ENCODE data around the gene CACNA2D3. TPM values are rescaled to one million over a fixed set of nuclear protein-coding genes. Genes with fewer than 3 reads are reported as not detected.

Gene CACNA2D3
- total RNA-seq, 1 donor from 2014 or later, result 3.6 TPM

GRCh38 chr3:54572197-54572895, 450.0 kb downstream of the CACNA2D3 start:
- Histone ChIP-seq H3K4me3 (no peak overlapping the region), H3K4me1 (no peaks in the 10 kb centered on the region), H3K36me3 (no peaks in the 10 kb centered on the region), H3K9me3 (no peaks in the 10 kb centered on the region), H3K27ac (no peak overlapping the region), H3K27me3 (ENCODE audit: low read depth) (no peaks in the 10 kb centered on the region)
- no peak for TF ChIP-seq CTCF (IDR thresholded peaks at IDR 0.05)
- DNase-seq (no peak), ATAC-seq (no peak)
- intact Hi-C loops (cut with DNase I), result no loop called here

DNA sequence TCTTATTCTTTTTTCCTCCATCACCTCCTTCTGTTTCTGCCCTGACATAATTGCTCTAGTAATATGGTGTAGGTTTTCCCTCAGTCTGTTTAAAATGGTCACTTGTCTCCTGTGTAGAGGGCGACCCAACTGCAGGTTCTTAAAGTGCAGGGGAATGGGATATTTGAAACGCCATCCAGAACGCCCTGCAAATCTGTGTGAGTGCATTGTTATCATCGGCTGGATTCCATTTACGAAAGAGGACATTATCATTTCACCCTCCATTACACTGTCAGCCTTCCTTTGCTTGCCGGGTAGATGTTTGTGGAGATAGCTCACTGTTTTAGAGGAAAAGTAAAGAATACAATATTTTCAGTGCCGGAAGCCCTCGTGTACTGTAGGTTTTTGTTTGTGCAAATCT, 451.5 kb downstream of the CACNA2D3 start:
- no peak overlapping the region for H3K4me3 ChIP-seq
- TF ChIP-seq CTCF (IDR thresholded peaks at IDR 0.05), result no peak
- H3K27me3 ChIP-seq (ENCODE audit: low read depth), result no peaks in the 10 kb centered on the region
- H3K27ac ChIP-seq, result no peak overlapping the region
- DNase-seq (no peak), ATAC-seq (no peak)
- H3K36me3 ChIP-seq, result no peaks in the 10 kb centered on the region
- intact Hi-C loops (cut with DNase I), result no loop called here
- no peaks in the 10 kb centered on the region for H3K4me1 ChIP-seq
- no peaks in the 10 kb centered on the region for H3K9me3 ChIP-seq

DNA sequence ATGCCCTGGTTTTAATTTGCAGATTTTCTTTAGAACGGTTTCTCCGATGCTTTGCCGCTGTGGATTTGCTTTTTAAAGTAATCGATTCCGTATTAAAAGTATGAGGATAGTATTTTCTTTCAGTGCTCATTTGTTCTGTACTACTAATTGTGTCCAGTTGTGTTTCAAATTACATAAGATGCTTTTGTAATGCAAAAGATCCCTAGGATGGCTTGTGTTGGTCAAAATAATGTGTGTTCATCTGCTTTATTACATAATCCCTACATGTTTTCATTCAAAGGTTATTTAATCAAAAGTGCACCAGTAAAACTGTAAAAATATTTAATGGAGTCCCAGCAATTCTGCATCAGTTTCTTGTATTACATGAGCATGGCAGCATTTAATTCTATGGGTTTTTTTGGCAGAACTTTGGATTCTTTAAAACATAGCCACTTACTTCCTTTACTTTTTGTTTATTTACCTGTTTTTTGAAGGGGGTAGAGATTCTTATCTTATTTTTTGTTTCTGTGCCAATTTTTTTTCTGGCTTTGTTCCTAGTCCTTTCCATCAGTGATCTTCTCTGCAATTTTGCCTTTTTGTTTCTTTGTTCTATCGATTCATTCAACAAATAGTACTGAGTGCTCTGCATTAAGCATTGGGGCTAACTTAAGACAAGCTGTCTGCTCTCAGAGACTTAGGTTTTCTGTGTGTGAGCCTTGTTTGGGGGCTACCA, 452.7 kb downstream of the CACNA2D3 start:
- Histone ChIP-seq H3K4me1 (no peaks in the 10 kb centered on the region), H3K36me3 (no peaks in the 10 kb centered on the region), H3K27ac (no peak overlapping the region), H3K4me3 (no peak overlapping the region), H3K9me3 (no peaks in the 10 kb centered on the region), H3K27me3 (ENCODE audit: low read depth) (no peaks in the 10 kb centered on the region)
- DNase-seq, result no peak
- intact Hi-C loops (cut with DNase I), result no loop called here
- no peak for TF ChIP-seq CTCF (IDR thresholded peaks at IDR 0.05)
- no peak for ATAC-seq

- H3K27me3 ChIP-seq (ENCODE audit: low read depth), result no peaks in the 10 kb centered on the region
- intact Hi-C loops (cut with DNase I), result no loop called here
- H3K9me3 ChIP-seq, result no peaks in the 10 kb centered on the region
- no peaks in the 10 kb centered on the region for H3K36me3 ChIP-seq
- no peaks in the 10 kb centered on the region for H3K4me1 ChIP-seq
- H3K4me3 ChIP-seq, result no peak overlapping the region
- TF ChIP-seq CTCF (IDR thresholded peaks at IDR 0.05), result no peak
- no peak for DNase-seq
- no peak overlapping the region for H3K27ac ChIP-seq
- ATAC-seq, result peak; percentile 32 to 57
These were observed 453.2 kb downstream of the CACNA2D3 start for GRCh38 chr3:54575618-54575960.

DNA sequence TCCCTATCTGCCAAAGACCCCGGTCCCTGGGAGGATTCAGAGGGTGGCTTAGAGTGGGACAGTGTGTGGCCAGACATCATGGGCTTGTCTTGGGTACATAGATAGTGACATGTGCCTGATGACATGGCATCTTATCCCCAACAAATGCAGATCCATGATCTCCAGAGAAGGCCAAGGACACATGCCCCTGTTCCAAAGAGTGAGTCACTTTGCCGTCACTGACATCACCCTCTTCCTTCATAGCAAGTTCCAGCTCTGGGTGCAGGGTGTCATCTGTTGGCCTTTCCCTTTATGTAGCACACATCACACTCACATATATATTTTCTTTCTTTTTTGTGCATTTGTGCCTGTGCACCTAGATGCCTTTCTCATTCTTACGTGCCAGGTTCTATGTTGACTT, 455.0 kb downstream of the CACNA2D3 start:
- Histone ChIP-seq H3K4me1 (no peaks in the 10 kb centered on the region), H3K36me3 (no peaks in the 10 kb centered on the region), H3K4me3 (no peak overlapping the region), H3K9me3 (no peaks in the 10 kb centered on the region), H3K27ac (no peak overlapping the region), H3K27me3 (ENCODE audit: low read depth) (no peaks in the 10 kb centered on the region)
- TF ChIP-seq CTCF (IDR thresholded peaks at IDR 0.05), result no peak
- intact Hi-C loops (cut with DNase I), result no loop called here
- no peak for DNase-seq
- ATAC-seq, result no peak
